ENCODE results near the gene CDH23. TPM values are rescaled to one million over a fixed set of nuclear protein-coding genes. Genes with fewer than 3 reads are reported as not detected.

CDH23 gene
- total RNA-seq, 1 experiment from 2014 or later, result 2.9 TPM

DNA sequence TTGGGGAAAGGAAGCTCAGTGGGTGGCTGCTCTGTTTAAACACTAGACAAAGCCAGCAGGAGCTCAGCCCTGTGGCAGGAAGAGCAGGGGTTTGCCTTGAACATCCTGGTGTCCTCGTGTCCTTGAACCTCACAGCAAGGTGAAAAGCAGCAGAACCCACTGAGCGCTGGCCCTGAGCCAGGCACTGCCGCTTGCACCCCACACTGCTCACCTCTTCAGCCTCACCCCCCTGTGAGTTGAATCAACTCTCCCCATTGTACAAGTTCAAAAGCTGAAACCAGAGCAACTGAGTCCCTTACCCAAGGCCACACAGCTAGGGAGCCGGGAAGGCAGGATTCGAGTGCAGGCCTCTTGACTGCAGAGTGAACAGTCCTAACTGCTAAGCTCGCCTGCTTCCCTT is 45.6 kb upstream of the CDH23 start:
- peaks cover 31% of the 10 kb centered on the region for H3K4me1 Mint-ChIP-seq
- ATAC-seq (no peak), DNase-seq (ENCODE audit: low spot score) (no peak)
- ChIA-PET CTCF (interaction anchor here (0.7 to 1.0 kb wide), 2 partner anchors 31 to 272 kb away, joined by 3 to 4 read pairs; no protein-coding TSS in a partner anchor), POLR2A (no interaction called here)
- H3K27me3 Mint-ChIP-seq (ENCODE audit: low read depth), result no peaks in the 10 kb centered on the region; the same call in 1 of the 2 replicates
- H3K27ac Mint-ChIP-seq, result no peak overlapping the region
- TF ChIP-seq ZNF396 (CRISPR knock-in tag; IDR thresholded peaks at IDR 0.05; ENCODE audit: borderline replicate concordance), result no peak
- TF ChIP-seq ZMAT4 (CRISPR knock-in tag; IDR thresholded peaks at IDR 0.05), result no peak
- no peak for TF ChIP-seq ATF1 (CRISPR knock-in tag; IDR thresholded peaks at IDR 0.05)
- no peak for TF ChIP-seq ETV6 (CRISPR knock-in tag; IDR thresholded peaks at IDR 0.05)
- no peak for TF ChIP-seq STAT6 (CRISPR knock-in tag; conservative IDR thresholded peaks at IDR 0.05; ENCODE audit: low read depth)
- no peak for TF ChIP-seq MYBL2 (CRISPR knock-in tag; IDR thresholded peaks at IDR 0.05)
- no peak for TF ChIP-seq ZNF416 (CRISPR knock-in tag; IDR thresholded peaks at IDR 0.05)
- no peak for TF ChIP-seq NR3C1 (CRISPR knock-in tag; conservative IDR thresholded peaks at IDR 0.05; ENCODE audit: low read depth)
- no peak for TF ChIP-seq GTF2I (CRISPR knock-in tag; conservative IDR thresholded peaks at IDR 0.05)
- no peak for TF ChIP-seq SP1 (CRISPR knock-in tag; conservative IDR thresholded peaks at IDR 0.05)
- TF ChIP-seq, protein P1, sequence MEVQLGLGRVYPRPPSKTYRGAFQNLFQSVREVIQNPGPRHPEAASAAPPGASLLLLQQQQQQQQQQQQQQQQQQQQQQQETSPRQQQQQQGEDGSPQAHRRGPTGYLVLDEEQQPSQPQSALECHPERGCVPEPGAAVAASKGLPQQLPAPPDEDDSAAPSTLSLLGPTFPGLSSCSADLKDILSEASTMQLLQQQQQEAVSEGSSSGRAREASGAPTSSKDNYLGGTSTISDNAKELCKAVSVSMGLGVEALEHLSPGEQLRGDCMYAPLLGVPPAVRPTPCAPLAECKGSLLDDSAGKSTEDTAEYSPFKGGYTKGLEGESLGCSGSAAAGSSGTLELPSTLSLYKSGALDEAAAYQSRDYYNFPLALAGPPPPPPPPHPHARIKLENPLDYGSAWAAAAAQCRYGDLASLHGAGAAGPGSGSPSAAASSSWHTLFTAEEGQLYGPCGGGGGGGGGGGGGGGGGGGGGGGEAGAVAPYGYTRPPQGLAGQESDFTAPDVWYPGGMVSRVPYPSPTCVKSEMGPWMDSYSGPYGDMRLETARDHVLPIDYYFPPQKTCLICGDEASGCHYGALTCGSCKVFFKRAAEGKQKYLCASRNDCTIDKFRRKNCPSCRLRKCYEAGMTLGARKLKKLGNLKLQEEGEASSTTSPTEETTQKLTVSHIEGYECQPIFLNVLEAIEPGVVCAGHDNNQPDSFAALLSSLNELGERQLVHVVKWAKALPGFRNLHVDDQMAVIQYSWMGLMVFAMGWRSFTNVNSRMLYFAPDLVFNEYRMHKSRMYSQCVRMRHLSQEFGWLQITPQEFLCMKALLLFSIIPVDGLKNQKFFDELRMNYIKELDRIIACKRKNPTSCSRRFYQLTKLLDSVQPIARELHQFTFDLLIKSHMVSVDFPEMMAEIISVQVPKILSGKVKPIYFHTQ (CRISPR knock-in tag; IDR thresholded peaks at IDR 0.05), result no peak
- H3K9me3 Mint-ChIP-seq, result no peaks in the 10 kb centered on the region
- H3K4me3 Mint-ChIP-seq, result no peak overlapping the region
- H3K36me3 Mint-ChIP-seq, result no peaks in the 10 kb centered on the region

DNA sequence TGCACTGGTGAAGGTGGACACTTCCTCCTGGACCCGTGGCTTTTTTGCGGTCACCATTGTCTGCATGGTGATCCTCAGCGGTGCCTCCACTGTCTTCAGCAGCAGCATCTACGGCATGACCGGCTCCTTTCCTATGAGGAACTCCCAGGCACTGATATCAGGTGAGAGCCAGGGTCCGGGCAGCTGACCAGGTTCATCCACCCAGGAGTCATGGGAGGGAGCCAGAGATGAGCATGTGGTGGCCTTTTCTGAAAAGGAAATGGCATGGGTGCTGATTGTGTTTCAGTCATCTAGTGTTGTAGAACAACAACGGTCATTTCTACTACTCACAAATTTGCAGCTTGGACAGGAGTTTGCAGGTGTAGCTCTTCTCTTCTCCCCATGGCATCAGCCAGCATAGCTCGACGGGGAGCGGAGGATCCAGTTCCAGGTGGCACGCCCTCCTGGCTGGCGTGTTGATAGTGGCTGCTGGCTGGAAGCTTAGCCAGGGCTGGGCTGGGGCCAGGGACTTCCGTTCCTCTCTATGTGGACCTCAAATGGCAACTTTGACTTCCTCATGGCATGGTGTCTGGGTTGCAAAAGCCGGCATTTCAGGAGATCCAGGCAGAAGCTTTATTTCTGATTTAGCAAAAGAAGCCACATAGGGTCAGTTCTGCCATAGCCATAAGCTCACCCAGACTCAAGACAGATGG is 44.9 kb upstream of the CDH23 start:
- Mint-ChIP-seq H3K4me1 (peaks cover 27% of the 10 kb centered on the region), H3K27ac (no peak overlapping the region), H3K27me3 (ENCODE audit: low read depth) (no peaks in the 10 kb centered on the region; the same call in 1 of the 2 replicates), H3K36me3 (no peaks in the 10 kb centered on the region), H3K4me3 (no peak overlapping the region), H3K9me3 (no peaks in the 10 kb centered on the region)
- ATAC-seq, result no peak
- POLR2A ChIA-PET, result no interaction called here
- CTCF ChIA-PET, result interaction anchor here (1.0 to 1.6 kb wide), 2 partner anchors 32 to 33 kb away, joined by 4 to 6 read pairs; no protein-coding TSS in a partner anchor
- DNase-seq (ENCODE audit: low spot score), result no peak
- TF ChIP-seq MLX (CRISPR knock-in tag; IDR thresholded peaks at IDR 0.05) (no peak), ATF3 (CRISPR knock-in tag; conservative IDR thresholded peaks at IDR 0.05) (no peak), FOXP1 (CRISPR knock-in tag; IDR thresholded peaks at IDR 0.05; ENCODE audit: borderline replicate concordance) (no peak), NR2C2 (CRISPR knock-in tag; IDR thresholded peaks at IDR 0.05) (no peak), MYBL2 (CRISPR knock-in tag; IDR thresholded peaks at IDR 0.05) (no peak), ZNF281 (CRISPR knock-in tag; IDR thresholded peaks at IDR 0.05) (no peak), RELA (CRISPR knock-in tag; IDR thresholded peaks at IDR 0.05; ENCODE audit: borderline replicate concordance) (no peak), ZNF263 (CRISPR knock-in tag; IDR thresholded peaks at IDR 0.05; ENCODE audit: low read depth) (no peak), ZNF317 (CRISPR knock-in tag; IDR thresholded peaks at IDR 0.05; ENCODE audit: borderline replicate concordance, low read depth) (no peak)
- TF ChIP-seq, protein P1 (CRISPR knock-in tag; IDR thresholded peaks at IDR 0.05), result no peak

Measured in WTC11 (cell line).